Liver (tissue), 9 donors: ENCODE measurements around the gene EXOC3L2. TPM values are rescaled to one million over a fixed set of nuclear protein-coding genes. Genes with fewer than 3 reads are reported as not detected.

Source experiments
- DNase-seq: peaks from one replicate; pipeline ENCODE4 v3.0.0-alpha.2; 2017; ENCODE audit warnings: low spot score
- H3K27ac ChIP-seq, 2 donors: one replicate each; pipeline ENCODE4 v1.7.0; 2013; ENCODE audit warnings: inconsistent platforms in 2 of 2, low read length in 2 of 2, control low read depth in 1 of 2, low read depth in 1 of 2, mild to moderate bottlenecking in 1 of 2
- H3K27me3 ChIP-seq, 4 donors: one replicate each; pipeline versions ENCODE4 v1.6.1 to v1.7.0; 2013; ENCODE audit warnings: low read length in 3 of 4, inconsistent platforms in 1 of 4, mild to moderate bottlenecking in 1 of 4, moderate library complexity in 1 of 4; ENCODE audit not compliant: control insufficient read depth in 4 of 4, insufficient read depth in 4 of 4
- H3K36me3 ChIP-seq, 4 donors: one replicate each; pipeline versions ENCODE4 v1.6.1 to v1.7.0; 2013; ENCODE audit warnings: low read length in 3 of 4, mild to moderate bottlenecking in 3 of 4, low read depth in 1 of 4, moderate library complexity in 1 of 4; ENCODE audit not compliant: control insufficient read depth in 4 of 4, insufficient read depth in 3 of 4
- H3K4me1 ChIP-seq, 4 donors: one replicate each; pipeline versions ENCODE4 v1.6.1 to v1.7.0; 2013; ENCODE audit warnings: low read length in 3 of 4, mild to moderate bottlenecking in 3 of 4, moderate library complexity in 1 of 4; ENCODE audit not compliant: control insufficient read depth in 4 of 4, insufficient read depth in 4 of 4
- H3K4me3 ChIP-seq, 3 donors: one replicate each; pipeline versions ENCODE4 v1.6.1 to v1.7.0; 2013; ENCODE audit warnings: low read length in 3 of 3, control low read depth in 1 of 3, low read depth in 1 of 3, mild to moderate bottlenecking in 1 of 3
- H3K9ac ChIP-seq, 2 donors: one replicate each; pipeline ENCODE4 v1.7.0; 2013; ENCODE audit warnings: low read length in 2 of 2, mild to moderate bottlenecking in 2 of 2, moderate library complexity in 2 of 2, control low read depth in 1 of 2, low read depth in 1 of 2
- H3K9me3 ChIP-seq, 4 donors: one replicate each; pipeline versions ENCODE4 v1.6.1 to v1.7.0; 2013; ENCODE audit warnings: low read length in 3 of 4; ENCODE audit not compliant: control insufficient read depth in 4 of 4
- ATF3 ChIP-seq: IDR thresholded peaks from 2 replicates; pipeline ENCODE4 v1.6.1; 2016; ENCODE audit warnings: antibody characterized with exemption
- CTCF ChIP-seq: fragments of 150-350 bp; IDR thresholded peaks from 2 replicates; pipeline ENCODE4 v1.5.1; 2017; ENCODE audit warnings: improper control_type of control experiment, low read depth, low read length; ENCODE audit not compliant: missing input control
- EGR1 ChIP-seq, 2 donors: IDR thresholded peaks; 2 replicates each; pipeline ENCODE4 v1.6.1; 2016 to 2018; ENCODE audit warnings: antibody characterized with exemption in 2 of 2, low read depth in 2 of 2
- FOXA1 ChIP-seq: IDR thresholded peaks from 2 replicates; pipeline ENCODE4 v1.6.1; 2016; ENCODE audit warnings: antibody characterized with exemption
- FOXA2 ChIP-seq: IDR thresholded peaks from 2 replicates; pipeline ENCODE4 v1.6.1; 2016; ENCODE audit warnings: antibody characterized with exemption
- GABPA ChIP-seq, 2 donors: IDR thresholded peaks in 1 of 2; conservative IDR thresholded peaks in 1 of 2; 2 replicates each; pipeline ENCODE4 v1.6.1; 2016; ENCODE audit warnings: antibody characterized with exemption in 2 of 2, mild to moderate bottlenecking in 1 of 2, moderate library complexity in 1 of 2
- HNF4A ChIP-seq, 2 donors: conservative IDR thresholded peaks; 2 replicates each; pipeline ENCODE4 v1.6.1; 2016; ENCODE audit warnings: antibody characterized with exemption in 2 of 2, mild to moderate bottlenecking in 2 of 2
- HNF4G ChIP-seq: IDR thresholded peaks from 2 replicates; pipeline ENCODE4 v1.6.1; 2016; ENCODE audit warnings: antibody characterized with exemption
- JUND ChIP-seq, 2 donors: IDR thresholded peaks; 2 replicates each; pipeline ENCODE4 v1.6.1; 2016; ENCODE audit warnings: antibody characterized with exemption in 2 of 2
- MAX ChIP-seq: IDR thresholded peaks from 2 replicates; pipeline ENCODE4 v1.6.1; 2016; ENCODE audit warnings: antibody characterized with exemption
- NR2F2 ChIP-seq: IDR thresholded peaks from 2 replicates; pipeline ENCODE4 v1.6.1; 2016; ENCODE audit warnings: antibody characterized with exemption
- RAD21 ChIP-seq, 2 donors: IDR thresholded peaks; 2 replicates each; pipeline ENCODE4 v1.6.1; 2016; ENCODE audit warnings: antibody characterized with exemption in 2 of 2, mild to moderate bottlenecking in 2 of 2
- RXRA ChIP-seq, 2 donors: IDR thresholded peaks; 2 replicates each; pipeline ENCODE4 v1.6.1; 2017 to 2018; ENCODE audit warnings: antibody characterized with exemption in 2 of 2, mild to moderate bottlenecking in 1 of 2
- SP1 ChIP-seq: IDR thresholded peaks from 2 replicates; pipeline ENCODE4 v1.6.1; 2018; ENCODE audit warnings: antibody characterized with exemption, mild to moderate bottlenecking
- TAF1 ChIP-seq: conservative IDR thresholded peaks from 2 replicates; pipeline ENCODE4 v1.6.1; 2016; ENCODE audit warnings: antibody characterized with exemption, mild to moderate bottlenecking
- YY1 ChIP-seq: IDR thresholded peaks from 2 replicates; pipeline ENCODE4 v1.6.1; 2016; ENCODE audit warnings: antibody characterized with exemption, mild to moderate bottlenecking
- ZBTB33 ChIP-seq: IDR thresholded peaks from 2 replicates; pipeline ENCODE4 v1.6.1; 2016; ENCODE audit warnings: antibody characterized with exemption
- WGBS: extraction: QIAGEN DNeasy Blood & Tissue Kit; methylation state at CpG from one replicate; pipeline ENCODE4 v1.1.7; 2013; 5-methylcytosine and 5-hydroxymethylcytosine counted together
- polyA plus RNA-seq, 2 donors: library from polyadenylated mRNA; stranded (reverse) in 1 of 2; unstranded in 1 of 2; fragments of 200-250 nt in 1 of 2; fragments of >200 nt in 1 of 2; fragmentation: Nextera tagmentation in 1 of 2; extraction: Ambion mirVana in 1 of 2; gene quantifications; one replicate each; pipeline versions ENCODE4 v1.2.1 to v1.2.3, GENCODE V29; 2013 to 2015
- total RNA-seq, 2 donors: library from RNA; depleted of rRNA; stranded (reverse); fragments of >200 nt; gene quantifications; one replicate each; pipeline ENCODE4 v1.2.3, GENCODE V29; 2014
- TF ChIP-seq, protein P1 (sequence below): IDR thresholded peaks from 2 replicates; pipeline ENCODE4 v1.6.1; 2016; ENCODE audit warnings: antibody characterized with exemption, mild to moderate bottlenecking
- donor health status: healthy.
- donor health status: healthy.
- donor health status: healthy.
- donor health status: healthy.
- donor health status: healthy.

EXOC3L2 gene
- total and polyA plus RNA-seq, 4 donors: 1.3 to 7.3 (median 4.1) TPM

- Histone ChIP-seq H3K27me3 (no peaks in the 10 kb centered on the region), H3K9me3 (no peaks in the 10 kb centered on the region), H3K36me3 (no peaks in the 10 kb centered on the region), H3K4me3 (no peak overlapping the region), H3K9ac (no peak overlapping the region), H3K27ac (no peak overlapping the region), H3K4me1 (peaks cover 0 to 4% (median 0%) of the 10 kb centered on the region in 4 donors)
- TF ChIP-seq, protein P1, sequence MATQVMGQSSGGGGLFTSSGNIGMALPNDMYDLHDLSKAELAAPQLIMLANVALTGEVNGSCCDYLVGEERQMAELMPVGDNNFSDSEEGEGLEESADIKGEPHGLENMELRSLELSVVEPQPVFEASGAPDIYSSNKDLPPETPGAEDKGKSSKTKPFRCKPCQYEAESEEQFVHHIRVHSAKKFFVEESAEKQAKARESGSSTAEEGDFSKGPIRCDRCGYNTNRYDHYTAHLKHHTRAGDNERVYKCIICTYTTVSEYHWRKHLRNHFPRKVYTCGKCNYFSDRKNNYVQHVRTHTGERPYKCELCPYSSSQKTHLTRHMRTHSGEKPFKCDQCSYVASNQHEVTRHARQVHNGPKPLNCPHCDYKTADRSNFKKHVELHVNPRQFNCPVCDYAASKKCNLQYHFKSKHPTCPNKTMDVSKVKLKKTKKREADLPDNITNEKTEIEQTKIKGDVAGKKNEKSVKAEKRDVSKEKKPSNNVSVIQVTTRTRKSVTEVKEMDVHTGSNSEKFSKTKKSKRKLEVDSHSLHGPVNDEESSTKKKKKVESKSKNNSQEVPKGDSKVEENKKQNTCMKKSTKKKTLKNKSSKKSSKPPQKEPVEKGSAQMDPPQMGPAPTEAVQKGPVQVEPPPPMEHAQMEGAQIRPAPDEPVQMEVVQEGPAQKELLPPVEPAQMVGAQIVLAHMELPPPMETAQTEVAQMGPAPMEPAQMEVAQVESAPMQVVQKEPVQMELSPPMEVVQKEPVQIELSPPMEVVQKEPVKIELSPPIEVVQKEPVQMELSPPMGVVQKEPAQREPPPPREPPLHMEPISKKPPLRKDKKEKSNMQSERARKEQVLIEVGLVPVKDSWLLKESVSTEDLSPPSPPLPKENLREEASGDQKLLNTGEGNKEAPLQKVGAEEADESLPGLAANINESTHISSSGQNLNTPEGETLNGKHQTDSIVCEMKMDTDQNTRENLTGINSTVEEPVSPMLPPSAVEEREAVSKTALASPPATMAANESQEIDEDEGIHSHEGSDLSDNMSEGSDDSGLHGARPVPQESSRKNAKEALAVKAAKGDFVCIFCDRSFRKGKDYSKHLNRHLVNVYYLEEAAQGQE: no peak
- TF ChIP-seq FOXA1: no peak
- no peak for TF ChIP-seq CTCF
- no peak for TF ChIP-seq EGR1 (IDR thresholded peaks at IDR 0.05; ENCODE audit: low read depth in 2 of 2)
- TF ChIP-seq SP1: no peak
- TF ChIP-seq GABPA (IDR thresholded peaks at IDR 0.05 in 1 of 2, conservative IDR thresholded peaks at IDR 0.05 in 1 of 2): no peak
- TF ChIP-seq RAD21 (IDR thresholded peaks at IDR 0.05): no peak
- no peak for TF ChIP-seq ATF3
- TF ChIP-seq JUND (IDR thresholded peaks at IDR 0.05): no peak
- TF ChIP-seq TAF1: no peak
- no peak for TF ChIP-seq ZBTB33
- TF ChIP-seq NR2F2: no peak
- no peak for TF ChIP-seq HNF4G
- no peak for TF ChIP-seq HNF4A (conservative IDR thresholded peaks at IDR 0.05)
- no peak for TF ChIP-seq FOXA2
- TF ChIP-seq YY1: no peak
- TF ChIP-seq MAX: no peak
- TF ChIP-seq RXRA (IDR thresholded peaks at IDR 0.05): no peak
- 96% methylated on average over 10 of the region's 10 CpGs for WGBS
- no peak for DNase-seq
Measured at GRCh38 chr19:45169602-45170001, 75.6 kb downstream of the EXOC3L2 start.
